Measurements from ENCODE around the gene TMC2.

DNA sequence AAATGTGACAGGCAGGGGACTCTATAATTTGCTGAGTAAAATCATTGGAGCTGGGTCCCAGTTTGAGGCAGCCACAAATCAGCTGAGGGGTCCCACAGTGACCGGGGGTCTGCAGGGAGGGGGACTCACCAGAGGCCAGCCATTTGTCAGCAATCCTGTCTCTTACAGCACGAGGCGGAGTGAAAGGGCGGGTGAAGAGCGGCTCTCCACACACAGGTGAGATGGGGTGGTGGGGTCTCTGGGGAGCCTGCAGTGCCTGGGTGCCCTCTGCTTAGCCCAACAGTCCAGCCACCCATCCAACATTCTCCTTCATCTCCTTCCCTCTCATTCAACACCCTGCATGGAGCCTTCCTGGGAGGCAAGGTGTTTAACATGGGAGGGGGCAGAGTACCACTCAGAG lies 728 bp downstream of the TMC2 start:
- TF ChIP-seq, protein P1, sequence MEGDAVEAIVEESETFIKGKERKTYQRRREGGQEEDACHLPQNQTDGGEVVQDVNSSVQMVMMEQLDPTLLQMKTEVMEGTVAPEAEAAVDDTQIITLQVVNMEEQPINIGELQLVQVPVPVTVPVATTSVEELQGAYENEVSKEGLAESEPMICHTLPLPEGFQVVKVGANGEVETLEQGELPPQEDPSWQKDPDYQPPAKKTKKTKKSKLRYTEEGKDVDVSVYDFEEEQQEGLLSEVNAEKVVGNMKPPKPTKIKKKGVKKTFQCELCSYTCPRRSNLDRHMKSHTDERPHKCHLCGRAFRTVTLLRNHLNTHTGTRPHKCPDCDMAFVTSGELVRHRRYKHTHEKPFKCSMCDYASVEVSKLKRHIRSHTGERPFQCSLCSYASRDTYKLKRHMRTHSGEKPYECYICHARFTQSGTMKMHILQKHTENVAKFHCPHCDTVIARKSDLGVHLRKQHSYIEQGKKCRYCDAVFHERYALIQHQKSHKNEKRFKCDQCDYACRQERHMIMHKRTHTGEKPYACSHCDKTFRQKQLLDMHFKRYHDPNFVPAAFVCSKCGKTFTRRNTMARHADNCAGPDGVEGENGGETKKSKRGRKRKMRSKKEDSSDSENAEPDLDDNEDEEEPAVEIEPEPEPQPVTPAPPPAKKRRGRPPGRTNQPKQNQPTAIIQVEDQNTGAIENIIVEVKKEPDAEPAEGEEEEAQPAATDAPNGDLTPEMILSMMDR (conservative IDR thresholded peaks at IDR 0.05; ENCODE audit: low read depth, low read length): no peak
- TF ChIP-seq MAFK (IDR thresholded peaks at IDR 0.05; ENCODE audit: low read depth, low read length): no peak
- no peak for TF ChIP-seq POLR2A (IDR thresholded peaks at IDR 0.05; ENCODE audit: low read depth, low read length)
- TF ChIP-seq BHLHE40 (IDR thresholded peaks at IDR 0.05; ENCODE audit: low read depth, low read length): no peak
- no peak for TF ChIP-seq SMC3 (IDR thresholded peaks at IDR 0.05; ENCODE audit: low read depth, low read length)
